Keratinocyte (primary cell): ENCODE data around the gene BTBD8. TPM values are rescaled to one million over a fixed set of nuclear protein-coding genes. Genes with fewer than 3 reads are reported as not detected.

ENCODE experiments used
- DNase-seq: peaks from one replicate; pipeline ENCODE4 v3.0.0-alpha.2; 2011; ENCODE audit warnings: low read depth, missing footprints, low spot score
- FAIRE-seq: peaks from 2 replicates; lab custom pipeline; 2011; peaks lifted over from hg19 to GRCh38; lab: Jason Lieb, UNC
- H2AFZ ChIP-seq: 2 replicates; pipeline ENCODE4 v1.6.0; 2012; ENCODE audit warnings: low read length, control low read depth, inconsistent platforms; ENCODE audit not compliant: control insufficient read depth
- H3K27ac ChIP-seq: 2 replicates; pipeline ENCODE4 v1.5.1; 2011; ENCODE audit warnings: low read length; ENCODE audit not compliant: control insufficient read depth, insufficient read depth
- H3K27me3 ChIP-seq: 3 replicates; pipeline ENCODE4 v1.6.0; 2011; ENCODE audit warnings: low read length; ENCODE audit not compliant: control insufficient read depth, insufficient read depth; ENCODE audit errors: extremely low read depth
- H3K36me3 ChIP-seq, 2 experiments: 2 replicates in 1 of 2; 3 replicates in 1 of 2; pipeline ENCODE4 v1.5.1; 2011; ENCODE audit warnings: low read length in 2 of 2, mild to moderate bottlenecking in 1 of 2; ENCODE audit not compliant: control insufficient read depth in 2 of 2, insufficient read depth in 2 of 2; ENCODE audit errors: extremely low read depth in 1 of 2
- H3K4me1 ChIP-seq: 3 replicates; pipeline ENCODE4 v1.5.1; 2011; ENCODE audit warnings: low read length; ENCODE audit not compliant: control insufficient read depth, insufficient read depth; ENCODE audit errors: extremely low read depth
- H3K4me2 ChIP-seq: 3 replicates; pipeline ENCODE4 v1.6.0; 2011; ENCODE audit warnings: low read depth, low read length; ENCODE audit not compliant: control insufficient read depth, insufficient read depth; ENCODE audit errors: extremely low read depth
- H3K4me3 ChIP-seq, 3 experiments: fragments of 200-600 bp in 1 of 3; sonication (generic) in 1 of 3; 2 replicates in 2 of 3; 3 replicates in 1 of 3; pipeline ENCODE4 v1.5.1; 2011 to 2016; ENCODE audit warnings: low read length in 3 of 3, mild to moderate bottlenecking in 3 of 3, control low read depth in 2 of 3, inconsistent platforms in 1 of 3, low read depth in 1 of 3, mixed read lengths in 1 of 3, mixed run types in 1 of 3, moderate library complexity in 1 of 3; ENCODE audit not compliant: control insufficient read depth in 2 of 3, insufficient read depth in 2 of 3; ENCODE audit errors: extremely low read depth in 1 of 3
- H3K79me2 ChIP-seq: 2 replicates; pipeline ENCODE4 v1.6.0; 2012; ENCODE audit warnings: low read length; ENCODE audit not compliant: control insufficient read depth, insufficient read depth
- H3K9ac ChIP-seq: 3 replicates; pipeline ENCODE4 v1.6.0; 2011; ENCODE audit warnings: low read length; ENCODE audit not compliant: control insufficient read depth, insufficient read depth; ENCODE audit errors: extremely low read depth
- H3K9me1 ChIP-seq: 3 replicates; pipeline ENCODE4 v1.6.0; 2011; ENCODE audit warnings: low read length; ENCODE audit not compliant: control insufficient read depth, insufficient read depth; ENCODE audit errors: extremely low read depth
- H3K9me3 ChIP-seq: 2 replicates; pipeline ENCODE4 v1.5.1; 2012; ENCODE audit warnings: low read depth, low read length; ENCODE audit not compliant: control insufficient read depth
- H4K20me1 ChIP-seq: 3 replicates; pipeline ENCODE4 v1.6.0; 2011; ENCODE audit warnings: low read length; ENCODE audit not compliant: control insufficient read depth, insufficient read depth; ENCODE audit errors: extremely low read depth
- CTCF ChIP-seq, 3 experiments: IDR thresholded peaks in 1 of 3; conservative IDR thresholded peaks in 1 of 3; optimal IDR thresholded peaks in 1 of 3; 2 replicates in 2 of 3; 3 replicates in 1 of 3; pipeline versions ENCODE3 to v1.5.1; 2011; ENCODE audit warnings: low read length in 3 of 3, mild to moderate bottlenecking in 3 of 3, moderate library complexity in 2 of 3, control low read depth in 1 of 3, inconsistent platforms in 1 of 3; ENCODE audit not compliant: insufficient read depth in 2 of 3; ENCODE audit errors: extremely low read depth in 1 of 3
- EZH2 ChIP-seq: IDR thresholded peaks from one replicate; pipeline ENCODE4 v1.6.1; 2012; ENCODE audit warnings: inconsistent platforms, mild to moderate bottlenecking, low read length, moderate library complexity
- dilution Hi-C: fragments of 300-500 bp; cut with MboI; formaldehyde crosslinking; loops from one replicate; pipeline ENCODE4 v1.7.0; 2020; ENCODE audit warnings: low sequenced_read_pairs; ENCODE audit not compliant: extremely low pct_ligation_motif_present
- polyA plus RNA-seq, 5 experiments: library from polyadenylated mRNA; depleted of rRNA in 3 of 5; stranded (reverse) in 3 of 5; stranded (forward) in 1 of 5; unstranded in 1 of 5; fragments of >200 nt; gene quantifications; 1 replicate in 1 of 5; 2 replicates in 3 of 5; 3 replicates in 1 of 5; pipeline versions ENCODE4 v1.2.1 to v1.2.3, GENCODE V29; 2011 to 2012; ENCODE audit warnings: missing spikeins in 2 of 5, low read depth in 1 of 5, low replicate concordance in 1 of 5

Gene BTBD8
- polyA plus RNA-seq, 1 donor (not counting 4 experiments of a cell fraction or from before 2014, with no cell fraction given) = 1.4 TPM

GRCh38 chr1:92186081-92186480 is 105.9 kb downstream of the BTBD8 start:
- Histone ChIP-seq H3K4me1 (peaks cover 7% of the 10 kb centered on the region), H3K9me3 (no peaks in the 10 kb centered on the region), H3K79me2 (no peaks in the 10 kb centered on the region), H3K36me3 (no peaks in the 10 kb centered on the region), H3K9ac (no peak overlapping the region), H3K4me3 (no peak overlapping the region), H3K9me1 (no peaks in the 10 kb centered on the region), H3K4me2 (no peak overlapping the region), H4K20me1 (no peaks in the 10 kb centered on the region), H2AFZ (no peak overlapping the region), H3K27ac (no peak overlapping the region), H3K27me3 (no peaks in the 10 kb centered on the region)
- TF ChIP-seq EZH2 (no peak), CTCF (optimal IDR thresholded peaks at IDR 0.05 in 1 of 3, IDR thresholded peaks at IDR 0.05 in 1 of 3, conservative IDR thresholded peaks at IDR 0.05 in 1 of 3; ENCODE audit: extremely low read depth in 1 of 3, insufficient read depth in 2 of 3, low read length in 3 of 3) (no peak)
- dilution Hi-C loops = no loop called here
- FAIRE-seq (no peak), DNase-seq (no peak)

- Histone ChIP-seq H3K4me2 (no peak overlapping the region), H3K4me3 (no peak overlapping the region), H3K79me2 (no peaks in the 10 kb centered on the region), H2AFZ (no peak overlapping the region), H4K20me1 (no peaks in the 10 kb centered on the region), H3K9ac (no peak overlapping the region), H3K9me1 (no peaks in the 10 kb centered on the region), H3K27me3 (no peaks in the 10 kb centered on the region), H3K9me3 (no peaks in the 10 kb centered on the region), H3K4me1 (peaks cover 7% of the 10 kb centered on the region), H3K36me3 (no peaks in the 10 kb centered on the region), H3K27ac (no peak overlapping the region)
- no peak for TF ChIP-seq CTCF (optimal IDR thresholded peaks at IDR 0.05 in 1 of 3, IDR thresholded peaks at IDR 0.05 in 1 of 3, conservative IDR thresholded peaks at IDR 0.05 in 1 of 3; ENCODE audit: extremely low read depth in 1 of 3, insufficient read depth in 2 of 3, low read length in 3 of 3)
- no peak for TF ChIP-seq EZH2
- FAIRE-seq (no peak), DNase-seq (no peak)
- dilution Hi-C loops = no loop called here
Measured at GRCh38 chr1:92188436-92189255, 108.5 kb downstream of the BTBD8 start.
